GM19043 (cell line): ENCODE data around the gene BCAP31.

Source experiments
- ATAC-seq: cut with Tn5 transposase; IDR thresholded peaks from one replicate; pipeline ENCODE4 v1.9.1; 2021; ENCODE audit warnings: low read depth; ENCODE audit not compliant: unreplicated experiment

The BCAP31 gene

DNA sequence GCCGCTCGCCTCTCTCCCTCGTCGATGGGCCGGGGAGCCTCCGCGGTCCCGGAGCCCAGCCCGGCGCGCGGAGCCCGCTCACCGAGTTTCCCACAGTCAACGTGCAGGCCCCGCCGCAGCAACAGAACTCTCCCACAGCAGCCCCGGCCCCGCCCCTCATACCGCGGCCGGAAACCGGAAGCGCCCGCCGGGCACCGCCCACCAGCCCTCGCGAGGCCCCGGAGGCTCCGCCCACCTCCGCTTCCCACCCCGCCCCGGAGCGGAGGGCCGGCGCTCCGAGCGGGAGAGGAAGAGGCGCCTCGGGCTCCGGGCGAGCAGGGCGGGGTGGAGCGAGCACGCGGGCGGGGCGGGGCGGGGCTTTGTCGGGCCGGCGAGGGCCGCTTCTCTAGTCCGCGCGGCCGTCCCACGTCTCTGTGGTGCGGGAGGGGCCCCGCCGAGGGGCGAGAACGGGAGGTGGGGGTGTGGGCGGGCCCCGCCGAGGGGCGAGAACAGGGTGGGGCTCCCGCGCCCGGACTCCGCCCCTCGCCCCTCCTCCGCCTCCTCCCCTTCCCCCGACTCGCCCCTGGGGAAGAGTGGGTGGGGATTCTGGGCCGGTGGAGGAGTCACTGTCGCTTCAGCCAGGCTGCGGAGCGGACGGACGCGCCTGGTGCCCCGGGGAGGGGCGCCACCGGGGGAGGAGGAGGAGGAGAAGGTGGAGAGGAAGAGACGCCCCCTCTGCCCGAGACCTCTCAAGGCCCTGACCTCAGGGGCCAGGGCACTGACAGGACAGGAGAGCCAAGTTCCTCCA lies at the start of gene BCAP31, which contains the start of gene ABCD1:
Gene BCAP31 (minus strand): TSS at position 136 of the 787 bp plus-strand sequence. CDS start 1,143 bp downstream, outside the sequence.
Gene ABCD1 (plus strand): TSS at position 605 of the 787 bp plus-strand sequence. CDS start 411 bp downstream, outside the sequence.
- peak; percentile 40 for ATAC-seq

DNA sequence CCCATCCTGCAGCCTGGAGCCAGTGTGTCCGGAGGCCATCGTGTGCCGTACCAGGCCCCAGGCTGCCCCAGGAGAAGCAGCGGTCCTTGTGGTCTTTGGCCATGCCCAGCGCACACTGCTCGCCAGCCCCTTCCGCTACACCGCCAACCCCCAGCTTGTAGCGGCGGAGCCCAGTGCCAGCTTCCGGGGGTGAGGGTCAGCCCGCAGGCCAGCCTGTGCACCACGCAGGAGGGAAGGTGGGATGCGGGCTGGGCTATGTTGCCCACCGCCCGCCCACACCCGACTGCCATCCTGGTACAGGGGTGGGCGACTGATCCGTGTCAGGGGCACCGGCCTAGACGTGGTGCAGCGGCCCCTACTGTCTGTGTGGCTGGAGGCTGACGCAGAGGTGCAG lies 49.0 kb upstream of the BCAP31 start:
- ATAC-seq = no peak

DNA sequence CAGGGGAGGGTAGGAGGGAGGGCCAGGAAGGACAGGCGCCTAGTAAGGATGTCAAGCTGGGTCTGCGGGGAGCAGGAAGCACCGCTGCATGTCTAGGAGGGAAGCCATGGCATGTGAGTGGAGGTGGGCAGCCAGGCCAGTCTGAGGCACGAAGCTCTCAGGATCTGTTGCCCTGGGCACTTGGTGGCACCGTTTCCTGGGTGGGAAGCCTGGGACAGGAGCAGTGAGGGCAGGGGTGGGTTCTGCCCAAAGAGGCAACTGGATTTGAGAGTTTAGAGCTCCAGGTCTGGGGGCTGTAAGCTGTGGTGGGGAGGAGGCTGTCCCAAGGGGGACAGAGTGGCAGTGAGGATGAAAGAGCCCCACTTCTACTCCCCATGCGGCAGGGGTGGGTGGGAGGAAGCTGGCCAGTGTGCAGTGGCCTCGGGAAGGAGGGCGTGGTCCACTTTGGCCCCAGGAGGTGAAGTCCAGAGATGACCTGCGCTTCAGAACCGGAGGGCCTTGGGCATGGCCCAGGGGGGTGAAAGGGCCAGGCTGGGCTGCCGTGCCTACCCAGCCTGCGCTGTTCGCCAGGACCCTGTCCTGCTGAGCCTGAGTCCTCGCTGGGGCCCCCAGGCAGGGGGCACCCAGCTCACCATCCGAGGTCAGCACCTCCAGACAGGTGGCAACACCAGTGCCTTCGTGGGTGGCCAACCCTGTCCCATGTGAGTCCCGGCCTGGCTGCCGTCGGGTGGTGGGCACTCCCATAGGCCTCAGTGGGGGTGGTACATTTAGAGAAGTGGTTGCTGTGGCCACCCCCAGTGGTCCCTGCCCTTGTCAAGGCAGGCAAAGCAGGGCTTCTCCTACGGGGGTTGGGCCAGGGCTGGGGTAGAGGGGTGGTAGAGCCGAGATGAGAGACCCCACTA lies 48.4 kb upstream of the BCAP31 start:
- ATAC-seq = no peak

DNA sequence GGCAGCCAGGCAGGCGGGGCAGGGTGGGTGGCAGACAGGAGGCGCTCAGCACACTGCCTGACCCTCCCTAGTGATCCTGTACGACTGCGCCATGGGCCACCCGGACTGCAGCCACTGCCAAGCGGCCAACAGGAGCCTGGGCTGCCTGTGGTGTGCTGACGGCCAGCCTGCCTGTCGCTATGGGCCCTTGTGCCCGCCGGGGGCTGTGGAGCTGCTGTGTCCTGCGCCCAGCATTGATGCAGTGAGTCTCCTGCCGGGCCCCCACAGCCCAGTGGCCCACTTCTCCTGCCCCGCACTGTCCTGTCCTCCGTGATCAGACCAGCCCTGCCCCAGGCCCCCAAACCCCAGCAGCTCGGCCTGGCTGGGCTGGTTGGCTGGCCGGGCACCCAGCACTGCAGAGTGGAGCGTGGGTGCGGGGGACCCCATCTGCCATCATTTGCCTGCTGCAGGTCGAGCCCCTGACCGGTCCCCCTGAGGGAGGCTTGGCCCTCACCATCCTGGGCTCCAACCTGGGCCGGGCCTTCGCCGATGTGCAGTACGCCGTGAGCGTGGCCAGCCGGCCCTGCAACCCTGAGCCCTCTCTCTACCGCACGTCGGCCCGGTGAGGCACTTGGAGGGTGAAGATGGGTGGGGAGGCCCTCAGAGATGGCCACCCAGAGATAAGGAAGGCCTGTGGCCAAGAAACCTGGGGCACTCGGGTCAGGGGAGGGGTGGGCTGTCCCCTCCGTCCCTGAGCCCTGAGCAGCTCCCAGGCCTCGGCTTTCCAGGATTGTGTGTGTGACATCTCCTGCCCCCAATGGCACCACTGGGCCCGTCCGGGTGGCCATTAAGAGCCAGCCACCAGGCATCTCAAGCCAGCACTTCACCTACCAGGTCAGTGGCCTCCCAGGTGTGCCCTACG lies 47.5 kb upstream of the BCAP31 start:
- no peak for ATAC-seq

DNA sequence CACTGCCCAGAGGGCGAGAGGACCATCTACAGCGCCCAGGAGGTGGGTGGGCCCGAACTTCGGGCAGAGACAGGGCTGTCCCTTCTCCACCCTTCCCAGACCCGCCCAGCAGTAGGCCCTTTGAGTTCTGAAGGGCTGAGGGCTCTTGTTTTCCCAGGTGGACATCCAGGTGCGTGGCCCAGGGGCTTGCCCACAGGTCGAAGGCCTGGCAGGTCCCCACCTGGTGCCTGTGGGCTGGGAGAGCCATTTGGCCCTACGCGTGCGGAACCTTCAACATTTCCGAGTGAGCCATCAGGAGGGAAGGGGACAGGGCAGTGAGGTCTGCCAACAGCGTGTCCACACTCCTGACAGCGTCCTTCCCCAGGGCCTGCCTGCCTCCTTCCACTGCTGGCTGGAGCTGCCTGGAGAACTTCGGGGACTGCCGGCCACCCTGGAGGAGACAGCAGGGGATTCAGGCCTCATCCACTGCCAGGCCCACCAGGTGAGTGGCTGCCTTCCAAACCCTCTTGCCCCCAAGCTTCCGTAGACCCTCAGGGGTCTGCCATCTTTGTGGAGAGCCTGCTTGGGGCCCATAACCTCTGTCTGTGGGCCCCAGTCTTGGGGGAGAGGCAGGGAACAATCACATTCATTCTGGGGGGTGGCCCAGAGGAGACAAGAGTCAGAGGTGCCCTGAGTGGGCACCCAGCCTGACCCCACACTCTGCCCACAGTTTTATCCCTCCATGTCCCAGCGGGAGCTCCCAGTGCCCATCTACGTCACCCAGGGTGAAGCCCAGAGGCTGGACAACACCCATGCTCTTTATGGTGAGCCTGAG lies 46.6 kb upstream of the BCAP31 start:
- ATAC-seq = no peak

DNA sequence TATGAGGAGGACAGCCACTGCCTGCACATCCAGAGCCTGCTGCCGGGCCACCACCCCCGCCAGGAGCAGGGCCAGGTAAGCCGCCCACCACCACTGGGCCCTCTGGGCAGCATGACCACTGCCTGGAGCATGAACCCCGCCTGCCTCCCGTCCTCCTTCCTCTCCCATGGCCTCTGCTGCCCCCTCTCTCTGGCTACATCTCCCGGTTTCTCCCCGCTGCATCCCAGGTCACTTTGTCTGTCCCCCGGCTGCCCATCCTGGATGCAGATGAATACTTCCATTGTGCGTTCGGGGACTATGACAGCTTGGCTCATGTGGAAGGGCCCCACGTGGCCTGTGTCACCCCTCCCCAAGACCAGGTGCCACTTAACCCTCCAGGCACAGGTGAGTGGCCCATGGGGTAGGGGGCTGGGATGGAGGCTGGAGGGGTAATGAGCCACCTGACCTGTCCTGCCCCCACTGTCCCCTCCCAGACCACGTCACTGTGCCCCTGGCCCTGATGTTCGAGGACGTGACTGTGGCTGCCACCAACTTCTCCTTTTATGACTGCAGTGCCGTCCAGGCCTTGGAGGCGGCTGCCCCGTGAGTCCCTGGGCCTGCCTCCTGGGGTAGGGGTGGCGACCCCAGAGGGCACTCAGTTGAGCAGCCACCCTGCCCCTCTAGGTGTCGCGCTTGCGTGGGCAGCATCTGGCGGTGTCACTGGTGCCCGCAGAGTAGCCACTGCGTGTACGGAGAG lies 45.8 kb upstream of the BCAP31 start:
- no peak for ATAC-seq

DNA sequence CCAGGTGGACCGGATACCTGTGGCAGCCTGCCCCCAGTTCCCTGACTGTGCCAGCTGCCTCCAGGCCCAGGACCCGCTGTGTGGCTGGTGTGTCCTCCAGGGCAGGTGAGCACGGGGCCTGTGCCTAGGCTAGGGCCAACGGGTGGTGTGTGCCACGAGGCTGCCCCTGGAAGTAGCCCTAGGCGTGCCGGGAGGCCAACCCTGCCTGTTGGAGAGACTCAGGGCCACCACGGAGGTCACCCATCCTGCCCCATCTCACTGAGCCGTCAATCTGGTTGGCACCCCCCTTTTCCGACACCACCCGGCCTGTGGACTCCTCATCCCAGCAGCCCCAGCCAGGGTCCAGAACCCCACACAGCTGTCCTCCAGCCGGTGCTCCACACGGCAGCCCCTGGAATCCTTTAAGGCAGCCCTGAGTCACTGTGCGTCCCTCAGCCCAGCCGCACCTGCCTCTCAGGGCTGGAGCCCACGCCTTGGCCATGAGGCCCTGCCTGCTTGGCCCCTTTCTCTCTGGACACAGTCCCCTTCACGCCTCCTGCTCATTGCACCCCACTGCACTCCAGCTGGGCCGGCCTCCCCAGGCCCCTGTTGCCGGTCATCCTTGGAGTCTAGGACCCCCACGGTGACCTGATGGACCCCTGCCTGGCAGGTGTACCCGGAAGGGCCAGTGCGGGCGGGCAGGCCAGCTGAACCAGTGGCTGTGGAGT lies 45.1 kb upstream of the BCAP31 start:
- no peak for ATAC-seq

DNA sequence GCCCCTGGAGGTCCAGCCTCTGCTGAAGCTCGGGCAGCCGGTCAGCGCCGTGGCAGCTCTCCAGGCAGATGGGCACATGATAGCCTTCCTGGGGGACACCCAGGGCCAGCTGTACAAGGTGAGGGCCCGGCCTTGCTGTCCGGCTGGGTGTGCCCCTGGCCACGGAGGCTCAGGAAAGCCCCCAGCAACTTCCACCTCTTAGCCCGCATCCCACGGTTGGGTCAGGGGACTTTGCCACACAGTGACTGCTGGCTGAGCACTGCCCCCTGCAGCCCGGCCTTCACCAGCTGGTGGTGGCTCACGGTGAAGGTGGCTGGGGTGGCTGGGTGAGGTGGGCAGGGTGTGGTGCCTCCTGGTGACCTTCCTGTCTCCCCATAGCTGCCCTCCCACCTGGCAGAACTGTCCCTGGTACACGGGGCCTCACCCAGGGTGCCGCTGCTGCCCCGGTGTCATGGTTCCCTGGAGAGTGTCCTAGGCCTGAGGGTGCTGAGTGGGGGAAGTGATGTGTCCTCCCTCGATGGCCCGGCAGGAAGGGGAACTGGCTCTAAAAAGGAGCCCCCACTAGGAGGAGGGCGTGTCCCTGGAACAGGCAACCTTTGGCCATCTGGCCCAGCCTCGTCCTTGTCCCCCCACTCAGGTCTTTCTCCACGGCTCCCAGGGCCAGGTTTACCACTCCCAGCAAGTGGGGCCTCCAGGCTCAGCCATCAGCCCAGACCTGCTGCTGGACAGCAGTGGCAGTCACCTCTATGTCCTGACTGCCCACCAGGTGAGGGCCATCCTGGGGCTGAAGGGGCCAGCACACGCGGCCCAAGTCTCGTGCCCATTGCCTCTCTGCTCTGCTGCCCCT lies 44.3 kb upstream of the BCAP31 start:
- no peak for ATAC-seq

DNA sequence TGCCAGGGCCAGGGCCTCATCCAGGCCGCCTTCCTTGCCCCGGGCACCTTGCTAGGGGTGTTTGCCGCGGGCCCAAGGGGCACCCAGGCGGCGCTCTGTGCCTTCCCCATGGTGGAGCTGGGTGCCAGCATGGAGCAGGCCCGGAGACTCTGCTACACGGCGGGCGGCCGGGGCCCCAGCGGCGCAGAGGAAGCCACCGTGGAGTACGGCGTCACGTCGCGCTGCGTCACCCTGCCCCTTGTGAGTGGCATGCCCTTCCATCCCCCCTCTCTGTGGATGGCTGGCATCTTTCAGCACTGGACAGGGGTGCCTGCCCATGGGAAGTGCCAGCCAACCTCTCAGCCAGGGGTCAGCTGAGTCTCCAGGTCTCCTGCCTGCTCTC lies 43.5 kb upstream of the BCAP31 start:
- ATAC-seq = no peak

DNA sequence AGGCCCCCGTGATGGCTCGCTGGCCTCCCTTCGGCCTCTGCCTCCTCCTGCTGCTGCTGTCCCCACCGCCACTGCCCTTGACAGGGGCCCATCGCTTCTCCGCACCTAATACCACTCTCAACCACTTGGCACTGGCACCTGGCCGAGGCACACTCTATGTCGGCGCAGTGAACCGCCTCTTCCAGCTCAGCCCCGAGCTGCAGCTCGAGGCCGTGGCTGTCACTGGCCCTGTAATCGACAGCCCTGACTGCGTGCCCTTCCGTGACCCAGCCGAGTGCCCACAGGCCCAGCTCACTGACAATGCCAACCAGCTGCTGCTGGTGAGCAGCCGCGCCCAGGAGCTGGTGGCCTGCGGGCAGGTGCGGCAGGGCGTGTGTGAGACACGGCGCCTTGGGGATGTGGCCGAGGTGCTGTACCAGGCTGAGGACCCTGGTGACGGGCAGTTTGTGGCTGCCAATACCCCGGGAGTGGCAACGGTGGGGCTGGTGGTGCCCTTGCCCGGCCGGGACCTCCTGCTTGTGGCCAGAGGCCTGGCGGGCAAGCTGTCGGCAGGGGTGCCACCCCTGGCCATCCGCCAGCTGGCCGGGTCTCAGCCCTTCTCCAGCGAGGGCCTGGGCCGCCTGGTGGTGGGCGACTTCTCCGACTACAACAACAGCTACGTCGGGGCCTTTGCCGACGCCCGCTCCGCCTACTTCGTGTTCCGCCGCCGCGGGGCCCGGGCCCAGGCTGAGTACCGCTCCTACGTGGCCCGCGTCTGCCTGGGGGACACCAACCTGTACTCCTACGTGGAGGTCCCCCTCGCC lies 42.9 kb upstream of the BCAP31 start:
- ATAC-seq = no peak

DNA sequence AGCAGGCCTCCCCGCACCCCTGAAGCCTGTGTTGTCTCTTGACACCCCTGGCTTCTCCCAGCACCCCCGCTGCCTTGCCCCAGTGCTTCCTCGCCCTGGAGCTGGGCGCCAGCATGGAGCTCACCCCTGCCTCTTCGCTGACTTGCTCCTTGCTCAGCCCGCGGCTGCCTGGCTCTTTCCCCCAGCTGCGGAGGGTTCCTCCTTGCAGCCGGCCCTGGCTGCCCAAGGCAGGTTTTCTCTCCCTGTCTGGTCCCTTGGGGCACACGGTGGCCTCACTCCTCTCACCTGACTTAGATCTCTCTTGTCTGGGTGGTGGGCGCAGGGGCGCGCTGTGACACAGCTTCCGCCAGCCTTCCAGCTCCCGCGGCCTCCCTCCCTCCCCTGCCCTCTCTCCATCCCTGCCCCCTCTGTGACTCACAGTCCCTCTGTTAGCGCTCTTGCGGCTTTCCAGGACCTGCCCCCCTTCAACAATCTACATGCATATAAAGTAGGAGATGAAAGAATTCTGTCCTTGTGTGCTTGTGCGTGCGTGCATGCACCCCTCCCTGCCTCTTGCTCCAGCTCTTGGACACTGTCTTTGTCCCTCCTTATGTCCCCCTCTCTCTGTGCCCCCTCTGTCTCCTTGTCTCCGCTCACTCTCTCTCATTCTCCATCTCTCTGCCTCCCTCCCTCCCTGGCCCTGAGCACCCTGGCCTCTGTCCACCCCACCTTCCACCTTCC lies 42.1 kb upstream of the BCAP31 start:
- ATAC-seq = no peak

DNA sequence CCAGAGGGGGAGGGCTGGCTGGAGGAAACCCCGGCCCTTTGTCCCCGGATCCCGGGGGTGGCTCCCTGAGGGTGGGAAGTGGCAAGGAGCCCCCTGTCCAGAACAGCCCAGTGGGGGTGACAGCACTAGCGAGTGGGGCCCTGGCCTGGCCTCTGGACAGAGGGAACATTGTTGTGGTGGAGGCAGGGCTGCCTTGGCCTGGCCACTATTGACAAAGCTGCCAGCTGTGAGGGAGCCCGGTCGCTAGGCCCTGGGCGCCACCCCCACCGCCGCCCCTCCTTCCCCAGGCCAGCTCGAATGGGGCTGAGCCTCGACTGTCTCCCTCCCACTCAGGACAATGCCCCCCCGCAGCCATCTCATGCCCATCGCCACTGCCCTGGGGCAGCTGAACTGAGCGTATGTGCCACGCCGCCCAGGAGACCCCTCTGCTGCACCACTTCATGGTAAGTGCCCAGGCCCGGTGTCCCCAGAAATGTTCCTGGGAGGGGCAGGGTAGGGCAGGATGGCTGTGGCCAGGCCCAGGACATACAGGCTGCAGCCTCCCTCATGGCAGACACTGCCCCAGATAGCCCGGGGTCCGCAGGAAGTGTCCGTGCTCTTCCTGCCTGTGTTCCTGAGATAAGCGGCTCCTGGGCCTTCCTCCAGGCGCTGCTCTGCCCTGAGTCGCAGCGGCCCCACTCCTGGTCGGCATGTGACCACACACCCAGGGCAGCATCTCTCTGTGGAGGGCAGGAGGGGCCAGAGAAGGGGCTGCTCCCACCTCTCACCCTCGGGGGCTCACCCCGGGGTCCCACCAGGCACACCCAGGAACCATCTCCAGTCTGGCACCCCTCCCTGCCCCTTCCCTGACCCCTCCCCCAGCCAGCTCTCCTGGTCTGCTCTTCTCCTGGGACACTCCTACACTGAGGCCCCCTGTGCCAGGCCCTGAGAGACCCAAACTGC lies 41.2 kb upstream of the BCAP31 start:
- ATAC-seq = no peak

DNA sequence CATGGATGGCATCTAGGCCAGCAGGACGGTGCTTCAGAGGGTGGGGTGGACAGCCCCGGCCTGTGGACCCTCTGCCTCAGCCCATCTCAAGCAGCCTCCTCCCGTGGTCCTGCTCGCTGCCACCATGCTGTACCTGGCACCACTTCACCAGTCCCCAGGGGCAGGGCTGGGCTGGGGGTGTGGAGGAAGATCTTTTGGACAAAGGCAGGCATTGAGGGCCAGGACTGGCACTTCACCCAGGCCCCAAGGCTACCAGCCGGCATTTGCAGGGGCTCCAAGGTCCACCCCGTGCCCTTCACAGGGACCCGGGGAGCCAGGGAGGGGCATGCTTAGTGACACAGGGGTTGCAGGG lies 40.6 kb upstream of the BCAP31 start:
- ATAC-seq = no peak

DNA sequence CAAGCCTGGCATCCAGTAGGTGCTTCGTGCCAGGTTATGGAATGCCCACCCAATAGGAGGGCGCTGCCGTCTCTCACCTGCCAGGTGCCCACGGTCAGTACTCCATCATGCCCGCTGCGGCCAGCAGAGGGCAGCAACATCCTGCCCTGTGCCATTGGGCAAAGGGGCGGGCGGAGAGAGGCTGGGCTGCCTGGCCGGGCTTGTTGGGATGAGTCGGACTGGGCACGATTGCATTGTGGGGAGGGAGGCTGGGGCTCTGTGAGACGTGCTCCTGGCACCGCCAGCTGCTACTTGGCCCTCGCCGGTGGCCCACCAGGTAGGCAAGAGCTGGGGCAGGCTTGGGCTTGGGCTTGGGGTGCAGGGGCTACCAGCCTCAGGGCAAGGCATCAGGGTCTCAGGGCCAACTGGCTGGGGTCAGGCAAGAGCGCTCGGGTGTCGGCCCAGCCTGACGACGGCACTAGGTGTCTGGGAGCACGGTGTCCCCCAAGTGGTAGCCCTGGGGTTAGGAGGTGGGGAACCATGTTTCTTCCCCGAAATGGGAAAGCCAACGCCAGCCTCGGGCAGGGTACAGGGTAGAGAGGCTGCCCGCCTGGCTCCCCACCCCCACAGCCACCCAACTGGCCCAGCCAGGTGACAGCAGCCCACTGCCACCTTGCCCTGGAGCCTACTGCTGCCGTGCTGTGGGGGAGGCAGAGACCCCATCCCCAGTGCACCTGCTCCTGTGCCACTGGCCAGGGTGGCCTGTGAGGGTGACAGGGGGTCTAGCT lies 40.0 kb upstream of the BCAP31 start, which contains the start of gene PLXNB3:
Gene PLXNB3 (plus strand): TSS at position 261 of the 767 bp plus-strand sequence. CDS start 1,287 bp downstream, outside the sequence.
- ATAC-seq = no peak
